Measurements from ENCODE around the gene ARL17B.
"Not testable (repeated sequence)": the region's sequence is repeated elsewhere in the genome, so short reads cannot be mapped to it uniquely, and the experiment has no call there.

The ARL17B gene

DNA sequence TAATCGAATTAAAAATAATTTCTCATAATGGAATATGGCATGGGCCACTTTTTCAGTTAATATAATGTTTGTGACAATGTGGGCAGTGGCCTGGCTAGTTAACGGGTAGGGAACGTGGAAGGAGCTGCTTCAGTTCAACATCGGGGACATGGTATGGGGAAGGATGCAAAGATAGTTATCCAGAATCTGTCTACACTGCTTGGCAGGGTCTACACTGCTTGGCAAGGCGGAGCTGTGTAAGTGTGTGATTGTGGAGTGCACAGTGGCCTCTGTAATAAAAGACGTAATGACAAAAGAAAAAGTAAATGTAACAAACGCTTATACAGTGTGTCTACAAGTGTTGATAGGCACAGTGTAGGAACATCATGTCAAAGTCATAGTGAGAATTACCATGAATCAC, 74.0 kb downstream of the ARL17B start:
- DNase-seq (ENCODE audit: low spot score) = not testable (repeated sequence)

DNA sequence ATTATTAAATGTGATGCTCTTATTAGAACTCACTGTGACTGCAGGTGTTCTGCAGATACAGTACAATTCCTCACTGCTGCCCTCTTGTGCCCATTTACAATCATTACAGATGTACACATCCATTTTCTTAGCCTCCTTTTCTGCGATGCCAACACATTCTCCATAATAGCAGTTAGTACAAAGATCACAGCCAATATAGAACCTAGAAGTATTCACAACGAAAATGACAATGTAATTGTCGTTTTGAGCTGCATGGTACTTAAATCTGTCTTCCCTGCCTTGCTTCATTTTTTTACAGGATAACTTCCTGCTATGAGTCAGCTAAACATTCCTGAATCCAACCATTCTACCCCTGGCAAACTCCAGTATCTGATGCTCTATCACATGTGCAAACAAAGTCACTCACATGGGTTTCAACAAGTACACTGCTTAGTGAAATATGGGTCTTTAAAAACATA, 74.8 kb downstream of the ARL17B start:
- peak; percentile 86 for DNase-seq (ENCODE audit: low spot score)

DNA sequence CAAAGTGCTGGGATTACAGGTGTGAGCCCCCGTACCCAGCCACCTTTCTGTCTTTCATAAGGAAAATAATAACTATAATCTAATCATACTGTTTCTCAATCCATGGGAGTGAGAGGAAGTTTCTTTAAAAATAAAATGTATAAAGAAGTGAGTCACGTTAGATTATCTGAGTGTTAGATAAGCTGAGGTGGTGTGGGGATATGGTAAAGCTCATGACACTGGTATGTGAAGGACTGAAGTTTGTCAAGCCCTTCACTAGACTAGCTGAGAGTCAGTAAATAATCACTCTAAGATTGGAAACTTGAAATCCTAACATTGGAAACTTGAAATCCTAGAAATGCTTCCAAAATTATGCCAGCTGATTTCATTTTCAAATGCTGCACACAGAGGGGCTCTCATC, 76.1 kb downstream of the ARL17B start:
- not testable (repeated sequence) for DNase-seq (ENCODE audit: low spot score)

DNA sequence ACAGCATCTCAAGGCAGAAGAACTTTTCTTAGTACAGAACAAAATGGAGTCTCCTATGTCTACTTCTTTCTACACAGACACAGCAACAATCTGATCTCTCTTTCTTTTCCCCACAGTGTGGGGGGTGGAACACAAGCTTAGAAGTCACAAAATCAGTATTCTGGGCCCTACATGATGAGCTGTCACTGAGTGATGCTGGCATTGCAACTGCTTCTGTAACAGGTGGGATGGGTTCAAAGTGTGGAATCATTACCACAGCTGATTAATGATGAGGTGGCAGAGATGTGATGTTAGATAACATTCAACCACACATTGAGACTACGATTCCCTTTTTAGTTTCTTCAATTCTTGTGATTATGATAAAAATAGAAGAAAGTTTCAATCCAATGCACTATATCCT, 77.1 kb downstream of the ARL17B start:
- not testable (repeated sequence) for DNase-seq (ENCODE audit: low spot score)

DNA sequence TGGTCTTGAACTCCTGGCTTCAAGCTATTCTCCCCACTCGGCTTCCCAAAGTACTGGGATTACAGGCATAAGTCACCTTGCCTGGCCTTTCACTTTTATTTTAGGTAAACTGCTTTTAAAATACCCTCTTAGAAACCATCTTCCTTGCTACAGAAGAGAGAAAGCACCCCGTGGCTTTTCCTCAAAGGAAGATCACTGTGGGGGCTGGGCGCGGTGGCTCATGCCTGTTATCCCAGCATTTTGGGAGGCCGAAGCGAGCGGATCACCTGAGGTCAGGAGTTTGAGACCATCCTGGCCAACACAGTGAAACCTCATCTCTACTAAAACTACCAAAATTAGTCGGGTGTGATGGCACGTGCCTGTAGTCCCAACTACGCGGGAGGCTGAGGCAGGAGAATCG, 78.9 kb downstream of the ARL17B start:
- not testable (repeated sequence) for DNase-seq (ENCODE audit: low spot score)

DNA sequence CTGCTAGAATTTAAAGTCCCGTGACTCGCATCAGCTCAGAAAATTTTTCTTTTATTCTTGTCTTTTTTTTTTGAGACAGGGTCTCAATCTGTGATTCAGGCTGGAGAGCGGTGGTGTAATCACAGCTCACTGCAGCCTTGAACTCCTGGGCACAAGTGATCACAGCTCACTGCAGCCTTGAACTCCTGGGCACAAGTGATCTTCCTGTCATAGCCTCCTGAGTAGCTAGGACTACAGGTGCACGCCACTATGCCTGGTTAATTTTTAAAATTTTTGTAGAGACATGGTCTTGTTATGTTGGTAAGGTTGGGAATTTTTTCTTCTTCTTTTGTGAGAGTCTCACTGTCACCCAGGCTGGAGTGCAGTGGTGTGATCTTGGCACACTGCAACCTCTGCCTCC, 80.2 kb downstream of the ARL17B start:
- not testable (repeated sequence) for DNase-seq (ENCODE audit: low spot score)

DNA sequence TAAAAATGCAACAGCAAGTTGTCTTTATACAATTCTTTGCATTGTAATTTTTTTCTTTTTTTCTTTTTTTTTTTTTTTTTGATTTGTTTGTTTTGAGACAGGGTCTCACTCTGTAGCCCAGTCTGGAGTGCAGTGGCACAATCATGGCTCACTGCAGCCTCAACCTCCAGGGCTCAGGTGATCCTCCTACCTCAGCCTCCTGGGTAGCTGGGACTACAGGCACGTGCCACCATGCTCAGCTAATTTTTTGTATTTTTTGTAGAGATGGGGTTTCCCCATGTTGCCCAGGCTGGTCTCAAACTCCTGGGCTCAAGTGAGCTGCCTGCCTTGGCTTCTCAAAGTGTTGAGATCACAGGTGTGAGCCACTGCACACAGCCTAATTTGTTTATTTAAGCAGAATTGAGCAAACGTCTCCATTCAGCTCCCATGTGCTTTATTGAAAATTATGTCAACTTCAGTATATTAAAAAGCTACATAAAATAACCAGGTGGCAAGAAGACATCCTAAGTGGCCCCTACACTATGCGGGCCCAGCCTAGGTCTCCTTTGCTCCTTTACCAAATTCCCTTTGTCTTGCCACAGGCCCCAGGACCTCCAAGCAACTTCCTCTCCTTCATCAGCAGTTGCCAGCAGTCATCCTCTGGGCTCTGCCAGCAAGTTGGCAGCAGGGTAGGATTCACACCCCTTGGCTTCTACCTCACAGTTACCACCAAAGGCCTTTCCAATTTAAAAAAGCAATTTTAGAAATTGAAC, 84.7 kb downstream of the ARL17B start:
- DNase-seq (ENCODE audit: low spot score) = not testable (repeated sequence)

DNA sequence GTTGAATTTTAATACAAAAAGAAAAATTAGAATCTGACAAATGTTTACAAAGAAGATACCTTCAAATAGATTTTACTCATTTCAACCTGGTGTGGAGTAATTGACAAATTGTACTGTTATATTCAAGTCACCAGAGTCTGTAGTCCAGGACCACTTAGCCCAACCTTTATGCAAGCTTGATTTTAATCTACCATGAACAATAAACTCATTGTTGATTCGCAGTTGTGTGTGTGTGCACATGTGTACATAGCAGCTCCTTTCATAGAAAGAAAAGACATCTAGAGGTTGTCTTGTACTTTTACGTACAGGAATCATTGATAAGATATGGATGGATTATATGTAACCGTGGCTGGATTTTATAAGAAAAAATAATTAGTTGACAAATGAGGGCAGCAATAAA, 87.3 kb downstream of the ARL17B start:
- no peak for DNase-seq (ENCODE audit: low spot score)

DNA sequence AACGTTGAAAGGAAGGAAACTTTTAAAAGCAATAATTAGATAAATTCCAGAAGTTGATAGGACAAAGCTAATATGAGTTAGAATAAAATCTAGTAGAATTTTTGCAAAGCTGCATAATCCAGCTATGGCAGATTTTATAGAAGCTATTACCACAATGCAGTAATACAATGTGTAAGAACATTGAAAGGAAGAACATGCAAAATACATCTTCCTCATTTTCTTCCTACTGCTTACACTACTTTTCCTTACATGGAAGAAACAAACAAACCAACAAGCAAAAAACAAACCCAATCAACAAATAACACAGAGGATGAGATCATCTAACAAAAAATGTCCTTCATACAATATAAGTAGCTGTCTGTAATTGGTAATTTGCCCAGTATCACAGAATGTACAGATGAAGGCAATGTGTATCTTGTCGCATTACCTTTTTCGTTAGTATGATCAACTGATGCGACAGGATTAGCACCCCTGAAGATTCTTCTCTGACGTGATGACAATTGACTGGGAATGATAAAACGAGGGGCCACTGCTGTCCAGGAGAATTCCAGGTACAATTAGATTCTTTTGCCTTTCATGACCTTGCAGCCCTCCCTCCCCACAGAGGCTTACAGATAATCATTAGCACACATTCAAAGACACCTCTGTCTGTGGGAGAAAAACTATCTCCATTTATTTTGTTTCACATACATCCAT, 87.9 kb downstream of the ARL17B start:
- DNase-seq (ENCODE audit: low spot score) = no peak

DNA sequence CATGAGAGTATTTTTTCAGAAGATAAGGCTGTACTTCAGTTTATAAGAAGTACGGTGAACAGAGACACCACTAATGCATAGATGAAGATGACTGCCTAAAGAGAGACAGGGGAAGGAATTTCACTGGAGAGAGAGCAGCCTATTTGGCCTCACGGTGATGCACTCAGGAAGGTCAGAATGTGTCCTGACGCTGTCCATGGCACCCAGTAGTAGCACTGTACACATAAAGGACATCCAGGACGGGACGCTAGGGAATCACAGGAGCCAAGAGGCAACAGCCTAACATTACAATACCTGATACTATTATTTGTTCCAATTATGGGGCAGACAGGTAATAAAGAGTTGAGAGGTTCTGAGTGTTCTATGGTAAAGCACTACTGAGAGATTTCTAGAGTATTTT, 91.5 kb downstream of the ARL17B start:
- DNase-seq (ENCODE audit: low spot score) = peak; percentile 6

DNA sequence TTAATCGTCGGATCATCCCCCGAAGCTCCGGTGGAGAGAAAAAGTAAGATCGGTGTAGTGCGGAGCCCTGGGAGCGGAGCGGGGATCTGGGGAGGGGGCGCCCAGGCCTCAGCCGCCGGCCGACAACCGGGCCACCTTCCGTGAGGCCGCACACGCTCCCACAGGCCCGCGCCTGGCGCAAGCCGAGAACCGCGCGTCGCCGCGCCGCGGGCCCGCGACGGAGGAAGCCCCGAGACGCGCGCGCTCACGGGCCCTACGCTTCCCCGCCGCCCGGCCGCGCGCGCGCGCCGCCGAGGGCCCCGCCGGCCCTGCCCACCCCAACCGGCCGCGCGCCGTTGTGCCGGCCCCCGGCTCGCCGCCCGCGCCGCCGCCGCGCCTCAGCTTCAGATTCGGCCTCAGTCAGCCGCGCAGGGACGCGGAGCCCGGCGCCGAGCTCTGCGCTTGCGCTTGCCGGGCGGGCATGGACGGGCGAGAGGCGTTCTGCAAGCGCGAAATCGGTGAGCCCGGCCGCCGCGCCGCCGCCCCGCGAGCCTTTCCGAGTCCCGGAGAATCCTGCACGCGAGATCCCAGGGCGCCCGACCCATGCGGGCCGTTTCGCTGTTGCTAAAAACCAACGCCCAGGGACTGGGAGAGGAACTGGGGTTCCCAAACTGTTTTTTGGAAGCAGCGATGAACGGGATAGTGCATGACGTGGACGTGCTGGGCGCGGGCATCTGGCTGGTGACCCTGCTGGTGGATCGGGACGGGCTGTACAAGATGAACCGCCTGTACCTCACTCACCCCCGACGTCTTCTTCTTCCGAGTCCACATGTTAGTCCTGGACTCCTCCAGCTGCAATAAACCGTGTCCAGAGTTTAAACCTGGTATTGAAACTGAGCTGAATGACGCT, 94.7 kb downstream of the ARL17B start:
- DNase-seq (ENCODE audit: low spot score) = peak; percentile 12

DNA sequence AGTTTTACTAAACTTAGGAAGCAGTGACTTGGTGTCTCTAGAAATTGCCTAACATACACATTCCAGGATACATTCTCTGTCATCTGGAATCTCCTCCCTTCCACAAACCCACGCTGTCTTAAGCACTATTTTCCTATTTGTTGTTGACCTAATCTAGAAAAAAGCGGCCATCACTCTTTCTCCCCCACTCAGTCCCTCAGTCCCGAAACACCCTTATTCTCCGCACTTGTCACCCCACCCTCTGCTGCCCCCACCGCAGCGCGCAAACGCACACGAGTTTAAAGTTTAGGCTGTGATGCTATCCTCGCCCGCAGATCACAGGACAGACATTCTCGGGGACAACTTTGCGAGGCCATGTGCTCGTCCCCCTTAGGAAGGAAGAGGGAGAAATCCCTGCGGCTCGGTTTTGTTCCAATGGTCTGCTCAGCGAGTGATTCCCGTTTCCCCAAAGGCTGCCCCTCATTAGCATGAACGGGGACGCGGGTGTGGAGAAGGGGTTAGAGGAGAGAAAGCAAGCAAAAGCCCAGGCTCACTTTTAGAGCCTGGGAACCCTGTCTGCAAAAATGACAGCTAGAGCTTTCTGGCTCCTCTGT, 95.4 kb downstream of the ARL17B start:
- not testable (repeated sequence) for DNase-seq (ENCODE audit: low spot score)

DNA sequence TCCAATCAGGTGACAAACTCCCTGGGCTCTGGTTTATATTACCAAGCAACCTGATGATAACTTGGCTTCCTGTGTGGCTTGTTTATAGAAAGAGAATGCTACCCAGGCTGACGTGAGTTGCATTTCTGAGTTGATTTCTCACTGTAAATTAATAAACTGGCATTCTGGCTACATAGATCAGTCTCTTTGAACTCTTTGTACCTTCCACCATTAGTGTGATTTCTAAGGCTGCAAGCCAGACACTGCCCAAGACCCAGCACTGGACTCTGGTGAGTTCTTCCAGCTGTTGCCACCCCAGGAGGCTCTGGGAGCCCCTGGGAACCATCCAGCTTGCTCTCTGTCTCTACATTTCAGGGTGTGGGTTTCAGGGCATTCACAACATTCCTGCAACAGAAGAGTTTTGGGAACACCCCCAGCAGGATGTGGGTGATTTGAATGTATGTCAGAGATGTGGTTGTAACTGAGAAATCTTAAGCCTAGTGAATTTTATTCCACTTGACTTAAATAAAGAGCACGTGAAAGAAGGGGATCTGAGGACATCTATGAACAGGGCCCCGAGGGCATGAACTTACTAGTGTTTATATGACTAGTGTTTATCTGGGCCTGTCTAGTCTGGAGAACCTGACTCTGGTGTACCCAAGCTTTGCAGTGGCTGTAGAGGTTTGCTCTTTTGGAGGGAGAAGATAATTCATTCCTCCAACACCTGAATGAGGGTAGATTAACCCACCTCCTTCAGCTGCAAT, 96.9 kb downstream of the ARL17B start:
- peak; percentile 6 for DNase-seq (ENCODE audit: low spot score)

DNA sequence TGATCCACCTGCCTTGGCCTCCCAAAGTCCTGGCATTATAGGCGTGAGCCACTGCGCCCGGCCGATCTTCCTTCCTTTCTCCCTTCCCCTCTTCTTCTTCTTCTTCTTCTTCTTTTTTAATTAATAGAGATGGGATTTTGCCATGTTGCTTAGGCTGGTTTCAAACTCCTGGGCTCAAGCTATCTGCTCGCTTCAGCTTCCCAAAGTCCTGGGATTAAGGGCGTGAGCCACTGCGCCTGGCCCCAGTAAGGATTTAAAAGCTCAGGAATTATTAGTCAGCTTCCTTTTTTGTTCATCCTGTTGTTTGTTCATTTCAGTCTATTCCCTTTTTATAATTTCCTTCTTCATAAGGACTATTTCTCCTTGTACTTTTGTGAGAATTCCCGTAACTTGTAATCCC, 99.3 kb downstream of the ARL17B start:
- no peak for DNase-seq (ENCODE audit: low spot score)

DNA sequence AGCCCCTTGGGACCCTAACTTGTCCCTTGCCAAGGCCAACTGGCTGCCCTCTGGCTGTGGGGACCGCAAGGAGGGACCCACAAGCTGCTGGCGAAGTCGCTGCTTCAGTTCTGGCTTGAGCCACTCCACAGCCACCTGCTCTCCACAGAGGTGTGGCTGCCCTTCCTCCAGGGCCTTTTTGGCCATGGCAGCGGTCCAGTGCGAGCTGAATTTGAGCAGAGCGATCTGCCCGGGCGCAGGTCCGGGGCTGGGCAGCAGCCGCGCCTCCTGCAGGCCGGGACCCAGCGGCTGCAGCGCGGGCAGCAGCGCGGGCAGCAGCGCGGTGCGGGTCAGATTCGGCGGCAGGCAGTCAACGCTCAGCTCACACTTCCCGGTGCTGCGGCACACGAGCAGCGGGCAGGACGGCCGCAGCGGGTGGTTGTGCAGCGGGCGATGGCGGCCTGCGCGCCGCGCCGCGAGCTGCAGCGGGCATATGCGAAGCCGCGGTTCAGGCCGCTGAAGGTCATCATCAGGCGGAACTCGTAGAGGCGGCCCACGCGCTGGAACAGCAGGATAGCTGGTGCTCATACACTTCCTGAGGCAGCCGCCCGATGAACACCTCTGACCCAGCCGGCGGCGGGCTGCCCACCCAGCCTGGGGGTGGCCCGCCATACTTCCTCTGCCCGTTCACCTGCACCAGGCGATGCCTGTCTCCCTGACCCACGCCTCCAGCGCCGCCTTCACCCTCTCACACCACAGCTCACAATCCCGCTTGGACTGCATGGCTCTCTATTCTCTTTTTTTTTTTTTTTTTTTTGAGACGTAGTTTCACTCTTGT, 101.5 kb downstream of the ARL17B start:
- DNase-seq (ENCODE audit: low spot score) = not testable (repeated sequence)

DNA sequence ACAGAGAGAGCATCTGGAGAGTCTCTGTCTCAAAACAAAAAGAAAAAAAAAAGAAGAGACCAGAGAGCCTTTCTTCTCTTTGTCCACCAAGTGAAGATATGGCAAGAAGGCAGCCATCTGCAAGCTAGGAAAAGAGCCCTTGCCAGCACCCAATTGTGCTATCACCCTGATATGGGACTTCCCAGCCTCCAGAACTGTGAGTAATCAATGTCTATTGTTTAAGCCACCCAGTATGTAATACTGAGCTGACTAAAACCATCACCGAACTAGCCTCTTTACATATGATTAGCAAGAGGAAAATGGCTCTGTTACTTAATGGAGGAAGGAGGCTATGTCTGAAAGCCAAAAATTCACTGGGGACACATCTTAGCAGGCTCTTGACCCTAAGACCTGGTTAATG, 105.2 kb downstream of the ARL17B start:
- not testable (repeated sequence) for DNase-seq (ENCODE audit: low spot score)

DNA sequence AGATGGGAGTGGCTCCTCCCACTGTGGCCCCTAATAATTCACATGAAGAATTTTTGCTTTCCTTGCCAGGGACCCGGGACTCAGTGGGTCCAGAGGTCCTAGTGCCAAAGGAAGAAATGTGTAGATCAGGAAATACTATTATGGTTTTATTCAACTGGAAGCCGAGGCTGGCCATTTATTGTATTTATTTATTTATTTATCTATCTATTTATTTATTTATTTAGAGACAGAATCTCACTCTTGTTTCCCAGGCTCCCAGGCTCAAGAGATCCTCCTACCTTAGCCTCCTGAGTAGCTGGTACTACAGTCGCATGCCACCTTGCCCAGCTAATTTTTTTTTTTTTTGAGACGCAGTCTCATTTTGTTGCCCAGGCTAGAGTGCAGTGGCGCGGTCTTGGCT, 107.4 kb downstream of the ARL17B start:
- DNase-seq (ENCODE audit: low spot score) = not testable (repeated sequence)

DNA sequence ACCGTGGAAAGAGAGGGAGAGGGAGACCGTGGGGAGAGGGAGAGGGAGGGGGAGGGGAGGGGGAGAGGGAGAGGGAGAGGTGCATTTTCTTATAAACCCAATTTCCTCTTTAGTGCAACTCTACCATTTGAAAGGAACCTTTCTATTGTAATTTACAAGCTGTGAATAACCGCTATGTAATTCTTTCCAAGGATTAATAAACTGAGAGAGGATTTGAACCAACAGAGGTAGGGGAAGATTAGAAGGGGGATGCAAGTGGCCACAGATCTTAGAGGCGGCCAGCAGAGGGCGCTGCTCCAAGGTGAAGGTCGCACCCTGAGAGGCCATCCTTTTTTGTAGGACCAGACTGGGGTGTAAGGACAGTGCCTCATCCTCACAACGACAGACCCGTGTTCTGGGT, 107.8 kb downstream of the ARL17B start:
- peak; percentile 83 for DNase-seq (ENCODE audit: low spot score)

DNA sequence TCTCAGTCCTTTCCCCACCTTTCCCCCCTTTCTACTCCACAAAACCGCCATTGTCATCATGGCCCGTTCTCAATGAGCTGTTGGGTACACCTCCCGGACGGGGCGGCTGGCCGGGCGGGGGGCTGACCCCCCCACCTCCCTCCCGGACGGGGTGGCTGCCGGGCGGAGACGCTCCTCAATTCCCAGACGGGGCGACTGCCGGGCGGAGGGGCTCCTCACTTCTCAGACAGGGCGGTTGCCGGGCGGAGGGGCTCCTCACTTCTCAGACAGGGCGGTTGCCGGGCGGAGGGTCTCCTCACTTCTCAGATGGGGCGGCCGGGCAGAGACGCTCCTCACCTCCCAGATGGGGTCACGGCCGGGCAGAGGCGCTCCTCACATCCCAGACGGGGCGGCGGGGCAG, 108.8 kb downstream of the ARL17B start:
- not testable (repeated sequence) for DNase-seq (ENCODE audit: low spot score)

DNA sequence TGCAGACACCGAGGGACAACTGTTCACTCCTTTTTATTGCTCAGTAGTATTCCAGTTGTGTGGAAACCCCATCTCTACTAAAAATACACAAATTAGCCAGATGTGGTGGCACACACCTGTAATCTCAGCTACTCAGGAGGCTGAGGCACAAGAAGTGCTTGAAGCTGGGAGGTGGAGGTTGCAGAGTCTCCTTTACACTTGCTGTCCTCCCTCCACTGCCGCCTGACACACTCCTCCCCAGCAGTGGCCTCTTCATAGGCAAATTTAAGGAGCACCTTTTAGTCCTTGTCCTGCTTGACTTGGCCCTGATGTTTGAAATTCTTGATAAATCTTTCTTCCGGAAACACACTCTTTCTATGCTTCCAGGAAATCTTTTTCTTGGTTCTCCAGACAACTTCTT, 112.4 kb downstream of the ARL17B start:
- not testable (repeated sequence) for DNase-seq (ENCODE audit: low spot score)
